ENCODE measurements around the gene AKT1S1. TPM values are rescaled to one million over a fixed set of nuclear protein-coding genes. Genes with fewer than 3 reads are reported as not detected.

AKT1S1 gene
- total RNA-seq, 3 donors from 2014 or later (not counting 1 experiment from before 2014, with no cell fraction given), result 12.8 to 17.8 (median 16.1) TPM

DNA sequence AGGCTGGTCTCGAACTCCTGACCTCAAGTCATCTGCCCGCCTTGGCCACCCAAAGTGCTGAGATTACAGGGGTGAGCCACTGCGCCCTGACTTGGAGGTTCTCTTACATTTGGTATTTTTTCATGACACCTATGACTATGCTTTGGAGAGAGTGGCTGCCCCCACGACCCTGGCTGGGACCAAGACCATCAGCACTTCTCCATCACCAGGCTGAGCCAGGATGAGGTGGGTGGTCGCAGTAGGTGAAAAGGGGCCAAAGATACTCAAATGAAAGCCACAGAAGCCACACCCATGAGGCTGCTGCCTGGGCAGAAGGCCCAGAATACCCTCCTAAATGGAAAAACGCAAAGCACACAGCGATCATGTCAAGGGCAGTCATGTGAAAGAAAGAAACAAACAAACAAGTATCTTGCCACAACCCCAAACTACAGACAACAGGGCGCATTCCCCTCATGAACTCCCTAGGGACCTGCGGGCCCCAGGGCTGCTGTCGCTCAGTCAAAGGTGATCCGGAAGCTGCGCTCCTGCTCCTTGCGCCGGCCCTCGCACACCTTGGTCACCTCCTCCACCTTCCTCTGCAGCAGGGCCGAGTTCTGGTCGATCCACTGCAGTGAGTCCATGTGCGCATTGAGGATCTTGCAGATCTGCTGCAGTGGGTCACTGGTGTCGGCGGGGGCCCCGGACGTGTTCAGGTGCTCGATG is 30.7 kb upstream of the AKT1S1 start:
- no peak for TF ChIP-seq CTCF (IDR thresholded peaks at IDR 0.05)
- Histone ChIP-seq H3K9me3 (ENCODE audit: control insufficient read depth, insufficient read depth, low read length) (no peaks in the 10 kb centered on the region), H3K27ac (ENCODE audit: low read length) (no peak overlapping the region), H3K27me3 (ENCODE audit: control insufficient read depth, insufficient read depth, low read length) (no peaks in the 10 kb centered on the region), H3K4me1 (ENCODE audit: control insufficient read depth, insufficient read depth, low read length) (peaks cover 13% of the 10 kb centered on the region), H3K36me3 (ENCODE audit: control insufficient read depth, insufficient read depth, low read length) (peaks cover 26% of the 10 kb centered on the region), H3K4me3 (ENCODE audit: low read length) (no peak overlapping the region)
- H3K27me3 Mint-ChIP-seq (ENCODE audit: low read depth in 2 of 2), result no peaks in the 10 kb centered on the region
- ATAC-seq, result no peak
- H3K27ac Mint-ChIP-seq, result no peak overlapping the region
- intact Hi-C loops (cut with micrococcal nuclease), result no loop called here
- WGBS (ENCODE audit: insufficient coverage), result 93% methylated on average over 22 of the region's 23 CpGs
- no peaks in the 10 kb centered on the region for H3K36me3 Mint-ChIP-seq
- no peaks in the 10 kb centered on the region for H3K9me3 Mint-ChIP-seq
- no peak overlapping the region for H3K4me3 Mint-ChIP-seq
- H3K4me1 Mint-ChIP-seq, result peaks cover 9 to 15% of the 10 kb centered on the region in 2 donors
- DNase-seq, result no peak

DNA sequence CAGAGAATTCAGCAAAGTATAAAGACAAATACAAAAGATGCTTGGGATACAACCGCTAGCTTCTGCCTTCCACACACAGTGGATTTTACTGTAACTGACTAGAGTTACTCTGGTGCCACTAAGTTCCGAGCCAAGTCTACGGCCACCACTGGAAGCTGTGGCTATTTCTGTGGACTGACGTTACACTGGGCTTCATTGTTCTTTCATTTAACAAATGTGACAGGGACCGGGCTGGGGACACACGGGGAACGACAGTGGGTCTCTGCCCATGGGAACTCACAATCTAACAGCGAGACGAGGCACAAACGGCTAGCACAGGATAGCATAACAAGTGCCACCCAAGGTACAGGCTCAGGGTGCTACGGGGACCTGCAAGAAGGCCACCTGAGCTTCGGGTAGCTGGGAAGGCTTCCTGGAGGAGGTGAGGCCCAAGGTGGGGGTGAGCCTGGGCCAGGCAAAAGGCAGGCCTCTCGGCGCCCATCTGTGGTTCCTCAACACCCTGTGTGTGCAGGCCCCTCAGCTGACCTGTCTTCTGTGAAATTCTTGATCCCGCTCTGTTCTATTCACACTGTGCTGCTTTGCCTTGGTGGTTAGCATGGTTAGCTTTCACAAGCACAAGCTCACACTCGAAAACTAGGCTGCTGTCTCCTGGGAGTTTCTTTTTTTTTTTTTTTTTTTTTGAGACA is 29.9 kb upstream of the AKT1S1 start:
- 94% methylated on average over 16 of the region's 16 CpGs for WGBS (ENCODE audit: insufficient coverage)
- no peak for DNase-seq
- H3K4me3 ChIP-seq (ENCODE audit: low read length), result no peak overlapping the region
- H3K9me3 ChIP-seq (ENCODE audit: control insufficient read depth, insufficient read depth, low read length), result no peaks in the 10 kb centered on the region
- H3K4me1 Mint-ChIP-seq, result peaks cover 9 to 14% of the 10 kb centered on the region in 2 donors
- H3K27ac Mint-ChIP-seq, result peak overlapping the region in 1 of 2 donors; percentile 24
- TF ChIP-seq CTCF (IDR thresholded peaks at IDR 0.05), result no peak
- no peaks in the 10 kb centered on the region for H3K27me3 ChIP-seq (ENCODE audit: control insufficient read depth, insufficient read depth, low read length)
- H3K4me3 Mint-ChIP-seq, result no peak overlapping the region
- H3K4me1 ChIP-seq (ENCODE audit: control insufficient read depth, insufficient read depth, low read length), result peaks cover 13% of the 10 kb centered on the region
- no peaks in the 10 kb centered on the region for H3K27me3 Mint-ChIP-seq (ENCODE audit: low read depth in 2 of 2)
- no peak for ATAC-seq
- H3K36me3 Mint-ChIP-seq, result no peaks in the 10 kb centered on the region
- intact Hi-C loops (cut with micrococcal nuclease), result no loop called here
- peaks cover 23% of the 10 kb centered on the region for H3K36me3 ChIP-seq (ENCODE audit: control insufficient read depth, insufficient read depth, low read length)
- H3K27ac ChIP-seq (ENCODE audit: low read length), result no peak overlapping the region
- H3K9me3 Mint-ChIP-seq, result no peaks in the 10 kb centered on the region

- peaks cover 3% of the 10 kb centered on the region for H3K4me1 ChIP-seq (ENCODE audit: control insufficient read depth, insufficient read depth, low read length)
- H3K27ac ChIP-seq (ENCODE audit: low read length), result no peak overlapping the region
- Mint-ChIP-seq H3K9me3 (no peaks in the 10 kb centered on the region), H3K4me1 (peaks cover 0 to 4% of the 10 kb centered on the region in 2 donors), H3K36me3 (no peaks in the 10 kb centered on the region), H3K4me3 (no peak overlapping the region), H3K27me3 (ENCODE audit: low read depth in 2 of 2) (no peaks in the 10 kb centered on the region), H3K27ac (no peak overlapping the region)
- no peaks in the 10 kb centered on the region for H3K9me3 ChIP-seq (ENCODE audit: control insufficient read depth, insufficient read depth, low read length)
- H3K27me3 ChIP-seq (ENCODE audit: control insufficient read depth, insufficient read depth, low read length), result no peaks in the 10 kb centered on the region
- WGBS (ENCODE audit: insufficient coverage), result 19% methylated on average over 6 of the region's 6 CpGs
- TF ChIP-seq CTCF (IDR thresholded peaks at IDR 0.05), result no peak
- DNase-seq (no peak), ATAC-seq (no peak)
- no peak overlapping the region for H3K4me3 ChIP-seq (ENCODE audit: low read length)
- peaks cover 19% of the 10 kb centered on the region for H3K36me3 ChIP-seq (ENCODE audit: control insufficient read depth, insufficient read depth, low read length)
- intact Hi-C loops (cut with micrococcal nuclease), result no loop called here
Observed at GRCh38 chr19:49904136-49904535, 27.0 kb upstream of the AKT1S1 start.

Data from natural killer cell (primary cell).